GM19438 (cell line): Measurements from ENCODE around the gene ATP6V1B1.
"Not testable (repeated sequence)": the region's sequence is repeated elsewhere in the genome, so short reads cannot be mapped to it uniquely, and the experiment has no call there.

Experiments used
- ATAC-seq: cut with Tn5 transposase; IDR thresholded peaks from one replicate; pipeline ENCODE4 v1.9.1; 2021; ENCODE audit warnings: low read depth; ENCODE audit not compliant: unreplicated experiment

The ATP6V1B1 gene

DNA sequence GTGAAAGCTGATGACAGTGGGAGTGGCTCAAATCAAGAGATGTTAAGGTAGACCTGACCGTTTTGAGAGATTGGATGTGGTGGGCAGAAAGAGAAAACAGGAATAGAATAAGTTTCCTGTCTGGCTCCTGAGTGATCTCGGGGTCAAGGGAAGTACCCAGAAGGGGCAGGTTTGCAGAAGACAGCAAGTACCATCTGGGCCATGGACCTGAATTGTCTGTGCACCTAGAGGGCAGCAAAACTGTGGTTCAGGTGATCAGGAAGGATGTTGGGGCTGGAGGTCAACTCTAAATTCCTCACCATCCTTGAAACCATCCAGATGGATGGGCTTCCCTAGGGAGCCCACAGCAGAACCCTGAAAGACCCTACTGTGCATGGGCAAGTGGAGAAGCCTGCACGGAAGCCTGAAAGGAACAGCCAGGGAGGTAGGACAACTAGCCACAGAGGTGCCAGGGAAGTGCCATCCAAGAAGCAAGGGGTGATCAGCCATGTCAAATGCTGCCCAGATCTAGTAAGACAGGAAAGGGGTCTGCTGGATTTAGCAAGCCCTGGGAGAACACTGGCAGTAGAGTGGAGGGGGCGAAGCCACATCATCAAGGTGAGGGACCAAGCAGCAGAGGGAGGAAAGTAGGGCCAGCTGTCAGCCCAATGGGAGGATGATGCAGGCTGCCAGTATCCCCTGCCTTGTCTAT is 50.9 kb downstream of the ATP6V1B1 start:
- no peak for ATAC-seq

DNA sequence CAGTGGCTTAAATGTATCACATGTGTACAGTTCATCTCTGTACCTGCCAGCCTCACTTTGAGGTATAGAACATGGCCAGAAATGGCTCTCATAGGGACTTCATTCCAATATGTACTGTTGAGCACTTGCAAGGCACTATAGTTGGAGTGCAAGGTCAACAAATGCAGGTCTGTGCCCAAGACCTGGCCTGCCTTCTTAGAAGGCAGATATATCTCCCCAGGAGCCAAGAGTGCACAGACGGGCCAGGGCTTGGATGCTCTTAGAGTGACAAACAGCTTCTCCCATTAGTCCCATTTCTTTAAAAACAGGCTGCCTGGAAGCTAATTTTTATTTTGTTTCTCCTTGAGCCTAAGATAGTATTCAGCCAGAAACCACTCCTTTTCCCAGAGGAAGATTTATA is 51.7 kb downstream of the ATP6V1B1 start:
- ATAC-seq: no peak

DNA sequence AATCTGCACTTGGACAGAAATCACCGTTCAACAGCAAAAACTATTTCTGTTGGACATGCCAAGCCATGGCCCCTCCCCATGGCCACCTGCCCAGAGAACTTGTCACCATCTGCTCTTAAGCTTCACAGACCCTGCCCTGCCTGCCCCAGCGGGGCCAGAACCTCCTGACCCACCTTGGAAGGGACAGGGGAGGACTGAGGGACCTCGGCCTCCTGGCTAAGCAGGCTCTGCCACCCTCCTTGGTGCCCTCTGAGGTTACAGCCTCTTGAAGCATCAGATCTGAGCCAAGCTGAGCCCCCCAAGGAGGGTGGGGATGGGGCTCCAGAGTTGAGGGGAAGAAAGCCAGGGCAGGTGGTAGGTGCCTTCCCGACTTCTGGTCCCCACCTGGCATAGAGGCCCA is 52.5 kb downstream of the ATP6V1B1 start:
- ATAC-seq: no peak

DNA sequence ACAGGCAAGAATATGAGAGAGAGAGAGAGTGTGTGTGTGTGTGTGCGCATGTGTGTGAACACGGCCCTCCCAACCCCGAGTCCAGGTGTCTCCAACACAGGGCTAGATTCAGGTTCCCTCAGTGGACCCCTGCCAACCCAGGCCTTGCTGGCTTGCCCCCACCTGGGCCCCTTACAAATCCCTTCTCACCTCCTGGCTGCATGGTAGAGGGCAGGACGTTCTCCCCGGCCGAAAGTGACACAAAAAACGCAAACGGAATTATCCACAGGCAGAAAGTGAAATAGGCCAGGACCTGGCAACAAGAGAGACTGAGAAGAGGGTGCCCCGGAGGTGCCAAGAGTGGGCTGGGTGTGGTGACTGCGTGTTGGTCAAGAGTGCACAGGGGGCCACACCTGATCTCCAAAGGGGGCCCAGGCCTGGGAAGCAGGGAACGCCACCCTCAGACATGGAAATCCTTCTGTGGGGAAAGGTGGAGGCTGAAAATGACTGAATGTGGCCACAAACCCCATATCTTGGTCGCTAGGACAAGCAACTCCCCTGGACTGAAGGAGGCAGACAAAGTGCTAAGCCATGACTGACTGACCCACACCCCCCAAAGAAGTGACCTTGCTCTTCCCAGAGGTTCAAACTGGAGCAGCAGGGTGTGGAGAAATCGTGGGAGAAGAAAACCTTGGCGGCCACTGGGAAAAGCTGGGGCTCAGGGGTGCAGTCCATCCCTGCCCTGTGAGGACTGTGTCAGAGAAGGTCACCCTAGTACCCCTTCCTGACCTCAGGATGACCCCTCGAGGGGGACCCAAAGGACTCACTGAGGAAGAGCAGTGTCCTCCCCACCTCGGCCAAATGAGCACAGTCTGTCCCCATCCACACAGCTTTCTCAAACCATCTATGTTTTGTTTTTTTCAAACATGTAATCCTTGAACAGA is 53.3 kb downstream of the ATP6V1B1 start:
- no peak for ATAC-seq

DNA sequence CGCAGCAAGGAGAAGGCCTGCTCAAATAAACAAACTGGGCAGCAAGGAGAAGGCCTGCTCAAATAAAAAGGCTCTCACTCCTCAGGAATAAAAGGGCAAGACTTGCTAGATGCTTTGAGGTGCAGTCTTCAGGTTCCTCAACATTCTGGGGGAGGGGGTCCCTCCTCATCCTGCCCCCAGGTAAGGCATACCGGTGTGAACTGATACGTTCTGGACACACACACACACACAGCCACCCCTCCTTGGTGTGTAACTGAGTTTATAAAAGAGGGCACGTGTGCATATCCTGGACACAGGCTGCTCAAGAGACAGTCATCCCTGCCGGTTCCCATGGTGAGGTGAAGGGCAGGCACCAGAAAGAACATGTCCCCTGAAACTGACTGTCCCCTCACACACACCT is 54.5 kb downstream of the ATP6V1B1 start:
- no peak for ATAC-seq

DNA sequence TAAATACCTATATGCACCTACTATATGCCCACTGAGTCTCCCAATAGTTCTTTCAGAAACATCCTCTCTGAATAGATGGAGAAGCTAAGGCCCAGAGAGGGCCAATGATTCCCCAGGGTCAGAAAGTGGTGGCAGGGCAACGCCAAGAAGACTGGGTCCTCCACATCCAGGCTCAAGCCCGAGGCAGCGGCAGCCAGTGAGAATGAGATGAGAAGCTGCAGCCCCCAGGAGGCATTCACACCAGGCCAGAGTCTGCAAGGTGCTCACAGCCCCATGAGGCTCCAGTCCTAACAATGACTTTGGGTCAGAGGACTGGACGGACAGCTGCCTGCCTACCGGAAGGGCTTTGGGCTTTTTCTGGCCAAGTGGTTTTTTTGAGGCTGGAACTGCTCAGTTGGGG is 55.4 kb downstream of the ATP6V1B1 start:
- no peak for ATAC-seq

DNA sequence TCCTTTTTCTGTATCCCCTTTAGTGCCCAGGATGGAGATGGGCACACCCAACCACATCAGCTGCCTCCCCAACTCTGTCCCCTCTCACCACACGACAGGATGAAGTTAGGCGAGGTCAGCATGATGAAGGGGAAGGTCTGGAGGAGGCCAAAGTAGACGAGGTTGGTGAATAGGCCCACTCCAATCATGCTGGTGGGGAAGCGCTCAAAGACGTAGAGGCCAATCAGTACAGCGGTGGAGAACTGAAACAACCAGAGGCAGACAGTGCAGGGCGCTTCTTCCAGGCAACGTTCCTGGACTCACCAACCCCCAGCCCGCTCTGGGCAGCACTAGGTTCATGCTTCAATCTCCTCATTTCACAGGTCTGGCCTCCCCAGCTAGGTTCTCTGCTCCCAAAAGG is 56.0 kb downstream of the ATP6V1B1 start:
- ATAC-seq: no peak

DNA sequence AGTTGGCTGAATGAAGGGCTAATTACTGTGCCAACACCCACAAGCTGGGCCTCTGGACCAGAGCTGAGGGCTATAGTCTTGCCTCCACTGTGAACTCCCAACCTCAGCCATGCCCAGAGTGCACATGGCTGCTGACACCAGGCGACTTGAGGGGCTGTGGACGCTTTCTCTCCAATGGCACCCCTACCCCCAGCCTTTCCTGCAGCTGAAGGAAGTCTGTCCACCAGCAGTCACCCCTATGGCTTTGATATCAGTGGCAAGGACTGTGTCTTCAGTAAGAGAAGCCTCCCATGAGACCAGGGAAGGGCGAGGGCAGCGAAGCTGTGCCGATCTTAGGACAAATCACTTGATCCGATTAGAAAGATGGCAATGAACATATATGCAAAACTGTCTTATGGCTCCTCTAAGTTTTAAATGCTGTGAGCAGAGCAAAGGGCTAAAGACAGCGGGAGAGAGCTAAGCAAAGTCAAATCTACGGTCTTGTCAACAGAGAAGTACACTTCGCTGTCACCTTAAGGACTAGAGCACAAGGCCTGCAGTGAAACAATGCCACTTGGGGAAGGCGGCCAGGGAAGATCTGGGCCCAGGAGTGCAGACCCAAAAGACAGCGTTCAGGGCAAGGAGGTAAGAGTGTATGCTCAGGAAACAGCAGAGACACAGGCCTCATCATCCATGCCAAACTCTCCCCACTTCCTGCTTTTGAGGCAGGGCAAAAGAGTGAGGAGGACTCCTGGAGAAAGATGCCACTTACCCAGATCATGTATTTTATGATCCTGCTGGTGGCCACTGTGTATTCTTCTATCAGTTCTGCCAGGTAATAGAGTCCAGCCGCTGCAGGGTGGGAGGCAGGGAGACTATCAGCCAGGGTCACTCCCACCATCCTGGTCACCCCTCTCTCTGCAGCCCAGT is 57.5 kb downstream of the ATP6V1B1 start:
- no peak for ATAC-seq

DNA sequence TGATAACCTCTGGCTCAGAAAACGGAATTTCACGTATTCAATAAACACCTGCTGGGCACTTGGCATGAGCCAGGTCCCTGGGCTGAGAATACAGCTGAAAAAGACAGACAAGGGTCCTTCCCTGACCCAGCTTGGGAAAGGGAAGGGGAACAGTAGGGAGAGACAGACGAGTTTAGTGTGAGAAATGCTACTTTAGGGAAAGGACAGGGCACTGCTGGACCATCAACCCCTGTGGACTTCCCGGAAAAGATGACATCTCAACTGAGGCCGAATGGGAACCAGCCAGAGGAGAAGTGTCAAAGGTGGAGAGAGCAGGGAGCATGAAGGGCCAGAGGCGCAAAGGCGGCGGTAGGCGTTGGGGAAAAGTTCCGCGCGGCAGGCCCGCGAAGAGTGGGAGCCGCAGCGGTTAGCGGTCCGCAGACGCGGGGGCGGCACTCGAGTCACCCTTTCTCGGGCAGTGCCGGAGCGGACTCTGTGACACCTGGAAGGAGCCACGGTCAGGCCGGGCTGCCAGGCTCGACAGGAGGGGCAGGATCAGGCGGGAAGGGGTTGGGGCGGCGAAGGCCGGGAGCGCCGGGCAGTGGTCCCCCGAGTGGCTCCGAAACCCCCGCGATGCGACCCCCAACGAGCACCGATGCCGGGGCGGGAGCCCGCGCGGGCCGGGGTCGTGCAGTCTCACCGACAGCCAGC is 58.5 kb downstream of the ATP6V1B1 start:
- peak; percentile 24 for ATAC-seq

DNA sequence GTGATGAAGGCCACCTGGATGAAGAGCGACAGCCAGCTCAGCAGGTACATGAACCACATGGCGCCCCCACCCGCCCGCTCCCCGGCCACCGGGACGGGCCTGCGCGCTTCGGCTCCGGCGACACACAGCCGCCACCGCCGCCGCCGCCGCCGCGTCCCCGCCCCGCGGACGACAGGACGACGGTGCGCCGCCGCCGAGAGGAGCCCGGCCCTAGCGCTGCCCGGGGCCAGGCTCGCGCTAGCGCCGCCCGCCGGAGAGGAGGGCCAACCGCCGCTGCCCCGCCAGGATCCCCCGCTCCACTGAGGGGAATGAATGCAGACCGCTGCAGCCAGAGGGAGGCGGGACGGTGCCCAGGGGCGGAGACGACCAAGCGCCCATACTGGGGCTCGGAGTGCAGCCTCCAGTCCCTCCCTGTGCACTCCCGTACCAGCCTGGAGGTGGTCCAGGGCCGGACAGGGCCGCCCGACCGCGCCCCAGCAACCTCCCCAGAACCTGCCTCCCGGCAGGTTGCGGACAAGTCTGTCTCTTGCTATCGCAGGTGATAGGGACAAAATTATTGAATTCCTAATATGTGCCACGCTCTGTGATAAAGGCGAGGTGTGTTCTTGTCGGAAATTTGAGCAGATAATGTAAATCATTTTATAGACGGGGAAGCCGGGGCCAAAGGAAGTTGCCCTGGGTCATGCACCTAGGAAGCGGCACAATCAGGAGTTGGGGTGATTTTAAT is 59.2 kb downstream of the ATP6V1B1 start, which contains the start of gene TEX261:
TEX261 (minus strand) TSS at position 175 of the 727 bp plus-strand sequence; CDS start at position 59, 116 bp downstream.
- peak; percentile 95 for ATAC-seq

DNA sequence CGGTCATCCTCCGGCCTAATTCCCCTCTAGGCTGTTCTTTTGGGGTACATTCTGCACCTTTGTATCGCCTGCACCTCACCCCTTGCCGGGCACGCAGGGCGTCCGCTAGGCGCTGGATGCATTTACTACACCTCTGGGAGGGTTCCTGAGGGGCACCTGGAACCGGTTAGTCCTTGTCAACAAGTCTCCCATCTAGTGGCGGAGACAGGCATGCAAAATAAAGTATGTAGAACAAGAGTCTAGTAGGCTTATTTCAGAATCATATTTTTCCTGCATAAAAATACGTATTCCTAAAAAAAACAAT is 59.7 kb downstream of the ATP6V1B1 start:
- peak; percentile 44 for ATAC-seq

DNA sequence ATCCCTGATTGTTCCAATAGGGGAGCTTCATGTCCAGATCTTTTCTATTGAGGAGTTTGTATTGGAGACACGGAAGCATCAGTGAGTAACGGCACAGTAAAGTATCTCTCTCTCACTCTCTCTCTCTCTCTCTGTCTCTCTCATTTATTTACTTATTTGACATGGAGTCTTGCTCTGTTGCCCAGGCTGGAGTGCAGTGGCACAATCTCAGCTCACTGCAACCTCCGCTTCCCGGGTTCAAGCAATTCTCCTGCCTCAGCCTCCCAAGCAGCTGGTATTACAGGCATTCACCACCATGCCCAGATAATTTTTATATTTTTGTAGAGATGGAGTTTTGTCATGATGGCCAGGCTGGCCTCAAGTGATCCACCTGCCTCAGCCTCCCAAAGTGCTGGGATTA is 63.2 kb downstream of the ATP6V1B1 start:
- not testable (repeated sequence) for ATAC-seq

DNA sequence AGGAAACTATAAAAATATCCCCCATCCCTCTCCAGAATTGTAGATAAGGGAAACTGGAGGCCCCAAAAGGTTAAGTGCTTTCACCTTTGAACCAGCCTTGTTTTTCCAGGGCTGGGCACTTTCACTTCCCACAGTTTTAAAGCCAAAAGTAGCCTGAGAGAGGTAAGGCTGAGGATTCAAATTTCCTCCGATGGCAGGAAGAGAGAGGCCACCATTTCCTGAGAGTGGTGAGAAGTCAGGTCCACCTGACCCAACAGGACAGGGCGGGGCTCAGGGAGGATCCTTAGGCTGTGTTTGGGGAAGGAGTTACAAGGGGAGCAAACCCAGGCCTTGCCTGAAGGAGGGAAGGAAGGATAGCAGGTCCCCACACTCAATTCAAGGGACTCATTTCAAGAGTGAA is 63.7 kb downstream of the ATP6V1B1 start:
- no peak for ATAC-seq

DNA sequence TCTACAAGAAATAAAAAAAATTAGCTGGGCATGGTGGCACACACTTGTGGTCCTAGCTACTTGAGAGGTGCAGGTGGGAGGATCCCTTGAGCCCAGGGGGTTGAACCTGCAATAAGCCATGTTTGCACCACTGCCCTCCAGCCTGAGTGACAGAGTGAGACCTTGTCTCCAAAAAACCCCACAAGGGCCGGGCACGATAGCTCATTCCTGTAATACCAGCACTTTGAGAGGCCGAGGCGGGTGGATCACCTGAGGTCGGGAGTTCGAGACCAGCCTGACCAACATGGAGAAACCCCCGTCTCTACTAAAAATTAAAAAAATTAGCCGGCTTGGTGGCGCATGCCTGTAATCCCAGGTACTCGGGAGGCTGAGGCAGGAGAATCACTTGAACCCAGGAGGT is 64.2 kb downstream of the ATP6V1B1 start:
- ATAC-seq: not testable (repeated sequence)

DNA sequence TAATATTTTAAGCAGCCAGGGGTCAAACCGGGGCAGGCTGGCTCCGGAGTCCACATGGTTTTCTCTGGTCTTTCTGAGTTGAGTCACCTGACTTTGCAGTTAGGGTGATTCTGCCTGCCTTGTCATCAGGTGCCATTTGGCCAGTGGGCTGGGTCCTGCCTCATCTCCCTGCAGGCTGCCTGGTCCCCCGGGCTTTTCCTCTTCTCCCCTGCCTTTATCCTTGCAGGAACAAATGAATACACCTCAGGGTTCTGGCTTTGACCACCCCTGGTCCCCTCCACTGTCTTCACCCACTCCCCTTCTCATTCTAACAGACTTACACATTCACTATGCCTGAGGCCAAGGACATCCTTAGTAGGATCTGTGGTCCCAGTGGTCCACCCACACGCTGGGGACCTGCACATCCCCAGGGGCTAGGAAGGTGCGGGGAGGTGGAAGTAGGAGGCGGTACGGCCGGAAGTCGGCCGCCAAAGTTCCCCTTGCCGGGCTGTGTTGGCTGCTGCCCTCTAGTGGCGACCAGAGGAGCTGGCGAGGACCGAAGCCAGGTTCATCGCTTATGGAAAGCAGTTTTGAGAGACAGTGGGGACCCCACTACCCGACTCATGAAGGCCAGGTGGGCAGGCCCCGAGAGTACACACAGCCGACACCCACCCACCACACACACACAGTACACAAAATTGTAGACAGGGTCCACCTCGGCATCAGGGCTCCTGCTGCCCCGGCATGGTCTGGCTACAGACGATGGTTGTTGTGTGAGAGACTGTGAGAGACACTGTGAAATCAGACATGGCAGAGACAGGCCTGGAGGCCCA is 65.3 kb downstream of the ATP6V1B1 start:
- ATAC-seq: peak; percentile 90

DNA sequence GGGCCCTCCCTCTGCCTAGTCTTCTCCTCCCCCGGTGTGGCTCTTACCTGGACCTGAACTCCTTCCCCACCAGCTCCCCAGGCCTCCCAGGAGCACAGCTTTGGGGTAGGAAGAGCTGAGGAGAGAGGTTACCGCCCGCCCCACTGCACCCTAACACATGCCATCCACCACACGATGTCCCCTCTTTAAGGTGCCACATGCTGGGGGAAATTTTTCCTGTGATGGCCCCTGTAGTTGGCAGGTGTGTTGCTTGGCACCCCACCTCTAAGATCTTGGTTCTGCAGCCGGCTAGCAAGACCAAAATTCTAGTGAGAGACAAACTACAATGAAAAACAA is 65.9 kb downstream of the ATP6V1B1 start:
- ATAC-seq: no peak

DNA sequence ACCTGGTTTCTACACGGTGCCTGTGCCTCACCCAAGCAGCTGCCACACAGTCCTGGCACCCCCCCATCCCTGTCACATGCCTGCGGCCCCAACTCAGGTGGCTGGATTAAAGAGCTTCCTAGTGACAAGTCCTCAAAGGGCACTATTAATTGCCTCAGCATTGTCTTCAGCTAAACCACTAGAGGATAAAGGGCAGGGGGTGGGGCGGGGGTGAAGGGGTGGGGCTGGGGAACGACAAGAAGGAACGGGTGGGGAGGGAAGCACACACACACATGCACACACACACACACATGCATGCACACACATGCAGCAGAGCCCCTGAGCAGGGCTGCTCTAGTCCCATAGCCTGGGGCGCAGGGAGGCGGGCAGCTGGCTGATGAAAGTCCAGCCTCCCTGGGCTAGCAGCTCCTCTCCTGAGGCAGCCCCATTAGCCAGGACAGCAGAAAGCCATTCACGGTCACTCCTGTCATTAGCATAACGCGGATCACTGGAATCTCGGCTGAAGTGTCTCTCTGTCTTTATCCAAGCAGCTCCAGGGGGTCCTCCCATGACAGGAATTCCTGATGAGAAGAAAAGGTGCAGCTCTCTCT is 66.4 kb downstream of the ATP6V1B1 start:
- ATAC-seq: no peak

DNA sequence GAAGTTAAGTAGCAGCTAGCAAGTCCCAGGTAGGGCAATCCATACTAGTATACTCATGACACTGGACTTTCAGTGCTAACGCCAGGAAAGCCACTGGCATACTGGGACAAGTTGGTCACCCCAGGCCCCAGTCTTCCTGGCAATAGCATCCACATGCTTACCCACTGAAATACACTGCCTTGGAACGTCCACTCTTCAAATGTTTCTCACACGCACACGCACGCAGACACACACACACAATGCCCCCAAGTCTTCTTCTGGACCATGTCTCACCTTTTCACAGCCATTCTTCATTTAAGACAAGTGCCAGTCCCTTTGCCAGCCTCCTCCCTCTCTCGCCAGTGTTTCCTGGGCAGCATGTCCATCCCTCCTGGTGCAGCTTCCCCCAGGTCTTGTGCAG is 67.7 kb downstream of the ATP6V1B1 start:
- ATAC-seq: no peak
